Measurements from ENCODE around the gene ANKRD53.

The ANKRD53 gene

GRCh38 chr2:70936979-70937811, 41.2 kb upstream of the ANKRD53 start:
- TF ChIP-seq OSR1 (CRISPR knock-in tag; IDR thresholded peaks at IDR 0.05) (no peak), CSRNP3 (CRISPR knock-in tag; IDR thresholded peaks at IDR 0.05) (no peak), ESRRG (CRISPR knock-in tag; IDR thresholded peaks at IDR 0.05) (no peak), ZNF8 (CRISPR knock-in tag; IDR thresholded peaks at IDR 0.05) (no peak), BACH2 (CRISPR knock-in tag; IDR thresholded peaks at IDR 0.05; ENCODE audit: borderline replicate concordance) (no peak), ZNF565 (CRISPR knock-in tag; conservative IDR thresholded peaks at IDR 0.05; ENCODE audit: low read depth) (no peak), TSHZ2 (CRISPR knock-in tag; IDR thresholded peaks at IDR 0.05) (no peak), PPARA (CRISPR knock-in tag; IDR thresholded peaks at IDR 0.05; ENCODE audit: borderline replicate concordance) (no peak), ZNF70 (CRISPR knock-in tag; IDR thresholded peaks at IDR 0.05) (no peak), RARB (CRISPR knock-in tag; IDR thresholded peaks at IDR 0.05) (no peak), ZFP3 (CRISPR knock-in tag; IDR thresholded peaks at IDR 0.05) (no peak), PATZ1 (CRISPR knock-in tag; IDR thresholded peaks at IDR 0.05; ENCODE audit: borderline replicate concordance) (no peak), GLIS3 (CRISPR knock-in tag; IDR thresholded peaks at IDR 0.05) (no peak), ZC3H10 (CRISPR knock-in tag; IDR thresholded peaks at IDR 0.05) (no peak), ISL1 (CRISPR knock-in tag; IDR thresholded peaks at IDR 0.05) (no peak), SNAI2 (CRISPR knock-in tag; IDR thresholded peaks at IDR 0.05) (no peak)
- peak; percentile 15; the same call in 1 of the 3 replicates for ATAC-seq

GRCh38 chr2:70937866-70938585, 40.4 kb upstream of the ANKRD53 start:
- ATAC-seq, result no peak
- no peak for TF ChIP-seq ZNF565 (CRISPR knock-in tag; conservative IDR thresholded peaks at IDR 0.05; ENCODE audit: low read depth)
- no peak for TF ChIP-seq ARNTL (CRISPR knock-in tag; IDR thresholded peaks at IDR 0.05; ENCODE audit: borderline replicate concordance, low read depth)
- no peak for TF ChIP-seq PPARA (CRISPR knock-in tag; IDR thresholded peaks at IDR 0.05; ENCODE audit: borderline replicate concordance)
- no peak for TF ChIP-seq SNAI2 (CRISPR knock-in tag; IDR thresholded peaks at IDR 0.05)
- TF ChIP-seq CSRNP3 (CRISPR knock-in tag; IDR thresholded peaks at IDR 0.05), result no peak
- no peak for TF ChIP-seq ISL1 (CRISPR knock-in tag; IDR thresholded peaks at IDR 0.05)
- TF ChIP-seq ZC3H10 (CRISPR knock-in tag; IDR thresholded peaks at IDR 0.05), result no peak
- TF ChIP-seq TSHZ2 (CRISPR knock-in tag; IDR thresholded peaks at IDR 0.05), result no peak
- no peak for TF ChIP-seq RARB (CRISPR knock-in tag; IDR thresholded peaks at IDR 0.05)
